T-cell (primary cell): ENCODE measurements around the gene PURB. TPM values are rescaled to one million over a fixed set of nuclear protein-coding genes. Genes with fewer than 3 reads are reported as not detected.
"Not testable (repeated sequence)": the region's sequence is repeated elsewhere in the genome, so short reads cannot be mapped to it uniquely, and the experiment has no call there.

ENCODE experiments used
- ATAC-seq, 4 experiments: fragments of 200-7000 bp in 3 of 4; fragments of 150-1000 bp in 1 of 4; cut with Tn5 transposase; replicated peaks in 1 of 4; 1 replicate in 3 of 4; 2 replicates in 1 of 4; pipeline ENCODE4 v1.10.0; 2021; ENCODE audit warnings: moderate library complexity in 3 of 4, mild to moderate bottlenecking in 2 of 4, moderate number of reproducible peaks in 1 of 4
- CTCF ChIA-PET, 2 donors: fragments of 300-600 bp; sonication (Branson Sonifier 250); formaldehyde crosslinking; loops; one replicate each; lab custom pipeline; 2022; ENCODE audit warnings: antibody characterized with exemption in 2 of 2; lab: Charles Lee
- POLR2A ChIA-PET, 2 donors: fragments of 300-600 bp; sonication (Branson Sonifier 250); formaldehyde crosslinking; loops; one replicate each; lab custom pipeline; 2022; ENCODE audit warnings: antibody characterized with exemption in 2 of 2; lab: Charles Lee
- DNase-seq, 35 experiments: peaks; one replicate each; pipeline versions ENCODE4 v3.0.0 to v3.0.0-alpha.2; 2013 to 2023
- H3K27ac ChIP-seq: one replicate; pipeline ENCODE4 v1.5.1; 2013; ENCODE audit warnings: low read length
- H3K27me3 ChIP-seq, 2 experiments: replicated peaks in 1 of 2; 1 replicate in 1 of 2; 2 replicates in 1 of 2; pipeline versions ENCODE4 v1.6.1 to v1.7.0; 2013; ENCODE audit warnings: low read length in 1 of 2, mixed read lengths in 1 of 2; ENCODE audit not compliant: control insufficient read depth in 2 of 2, insufficient read depth in 2 of 2; ENCODE audit errors: extremely low read depth in 1 of 2
- H3K36me3 ChIP-seq, 2 donors: 1 replicate in 1 of 2; 2 replicates in 1 of 2; pipeline versions ENCODE4 v1.6.1 to v1.7.0; 2013; ENCODE audit warnings: low read length in 1 of 2; ENCODE audit not compliant: control insufficient read depth in 2 of 2, insufficient read depth in 1 of 2; ENCODE audit errors: extremely low read depth in 1 of 2
- H3K4me1 ChIP-seq, 2 experiments: 1 replicate in 1 of 2; 2 replicates in 1 of 2; pipeline versions ENCODE4 v1.6.1 to v1.7.0; 2013; ENCODE audit warnings: low read length in 2 of 2, mixed read lengths in 1 of 2; ENCODE audit not compliant: insufficient read depth in 2 of 2, control insufficient read depth in 1 of 2; ENCODE audit errors: extremely low read depth in 1 of 2
- H3K4me3 ChIP-seq, 2 donors: 1 replicate in 1 of 2; 2 replicates in 1 of 2; pipeline versions ENCODE4 v1.5.1 to v1.7.0; 2013; ENCODE audit warnings: mild to moderate bottlenecking in 2 of 2, low read length in 1 of 2, moderate library complexity in 1 of 2; ENCODE audit not compliant: control insufficient read depth in 1 of 2; ENCODE audit errors: extremely low read depth in 1 of 2
- H3K9me3 ChIP-seq: 2 replicates; pipeline ENCODE4 v1.7.0; 2013
- H3K27ac Mint-ChIP-seq, 2 donors: one replicate each; pipeline ENCODE4 v1.8.0; 2020 to 2021; ENCODE audit warnings: mild to moderate bottlenecking in 2 of 2, mixed read lengths in 2 of 2
- H3K27me3 Mint-ChIP-seq, 2 donors: one replicate each; pipeline ENCODE4 v1.8.0; 2021 to 2022; ENCODE audit warnings: mixed read lengths in 2 of 2
- H3K36me3 Mint-ChIP-seq: one replicate; pipeline ENCODE4 v1.8.0; 2021; ENCODE audit warnings: mixed read lengths
- H3K4me1 Mint-ChIP-seq, 3 donors: one replicate each; pipeline ENCODE4 v1.8.0; 2020 to 2022; ENCODE audit warnings: mixed read lengths in 3 of 3, mild to moderate bottlenecking in 1 of 3
- H3K4me3 Mint-ChIP-seq, 3 donors: one replicate each; pipeline ENCODE4 v1.8.0; 2020 to 2022; ENCODE audit warnings: mild to moderate bottlenecking in 3 of 3, mixed read lengths in 3 of 3, moderate library complexity in 3 of 3
- H3K9me3 Mint-ChIP-seq, 3 donors: one replicate each; pipeline ENCODE4 v1.8.0; 2020 to 2022; ENCODE audit warnings: mixed read lengths in 3 of 3
- WGBS: methylation state at CpG from one replicate; pipeline ENCODE4 v1.1.5; 2013; ENCODE audit warnings: missing lambda C conversion rate; ENCODE audit not compliant: insufficient coverage; 5-methylcytosine and 5-hydroxymethylcytosine counted together
- total RNA-seq, 35 experiments: library from RNA in 6 of 35; stranded (reverse) in 6 of 35; fragments of 120-200 nt in 1 of 35; gene quantifications; one replicate each; pipeline versions ENCODE4 v1.2.1 to v1.2.4 and lab custom pipeline; 2013 to 2026

Gene PURB
- total RNA-seq, 5 donors from 2014 or later (not counting 1 experiment from before 2014, with no cell fraction given), result 19.5 to 29.8 (median 20.1) TPM

DNA sequence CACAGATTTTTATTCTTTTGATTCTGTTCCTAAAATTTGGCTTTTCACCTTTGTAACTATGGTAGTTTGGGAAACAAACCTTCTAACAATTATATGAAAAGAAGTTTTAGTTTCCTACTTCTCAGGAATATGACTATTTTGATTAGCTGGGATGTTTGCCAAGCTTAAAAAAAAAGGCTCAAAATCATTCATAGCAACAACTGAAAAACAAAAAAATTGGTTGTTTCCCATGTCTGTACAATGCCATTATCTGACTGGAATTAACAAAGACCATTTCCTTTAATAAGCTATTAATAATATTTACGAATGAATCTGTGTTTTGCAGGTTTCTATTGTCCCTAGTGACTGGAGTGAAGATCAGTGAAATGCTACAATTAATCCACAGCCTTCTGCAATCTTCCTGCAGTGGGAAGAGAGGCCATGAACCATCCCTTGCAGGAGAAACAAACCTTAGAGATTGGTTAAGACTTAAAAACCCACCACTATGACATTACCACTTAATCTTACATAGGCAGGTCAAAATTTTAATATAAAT, 4.2 kb downstream of the PURB start:
- Histone ChIP-seq H3K4me3 (no peak overlapping the region), H3K27me3 (no peaks in the 10 kb centered on the region), H3K9me3 (peaks cover 7% of the 10 kb centered on the region), H3K36me3 (peaks cover 0 to 4% of the 10 kb centered on the region in 2 donors), H3K27ac (peak overlapping the region; percentile 40), H3K4me1 (peaks cover 24 to 38% of the 10 kb centered on the region in 2 experiments)
- Mint-ChIP-seq H3K4me3 (peak overlapping the region; percentile 21 to 59 (median 52)), H3K9me3 (peaks cover 0 to 5% (median 3%) of the 10 kb centered on the region in 3 donors), H3K36me3 (peaks cover 24% of the 10 kb centered on the region), H3K27ac (no peak overlapping the region), H3K4me1 (peaks cover 37 to 61% (median 52%) of the 10 kb centered on the region in 3 donors), H3K27me3 (peaks cover 0 to 1% of the 10 kb centered on the region in 2 donors)
- no peak for DNase-seq
- POLR2A ChIA-PET, result interaction anchor here (0.5 to 1.3 kb wide), 8 partner anchors 10 to 1947 kb away, joined by 3 to 5 read pairs (median 4); no protein-coding TSS in a partner anchor
- CTCF ChIA-PET, result interaction anchor here (0.5 to 2.3 kb wide), 7 partner anchors 16 to 864 kb away, joined by 3 to 16 read pairs (median 3); partner anchors contain the start of gene H2AZ2 (in 1 of the 2)
- no peak for ATAC-seq
- WGBS, result no CpG with 5 or more reads among the region's 1 CpG

GRCh38 chr7:44880317-44881018, 4.9 kb downstream of the PURB start:
- Histone ChIP-seq H3K4me3 (no peak overlapping the region), H3K36me3 (peaks cover 0 to 4% of the 10 kb centered on the region in 2 donors), H3K27ac (peak overlapping the region; percentile 40), H3K4me1 (peaks cover 19 to 36% of the 10 kb centered on the region in 2 experiments), H3K9me3 (peaks cover 7% of the 10 kb centered on the region), H3K27me3 (no peaks in the 10 kb centered on the region)
- CTCF ChIA-PET, result interaction anchor here in 1 of 2 donors (0.5 to 2.3 kb wide), 5 partner anchors 18 to 128 kb away, joined by 3 to 16 read pairs (median 3); partner anchors contain the start of gene H2AZ2
- DNase-seq, result peak in 1 of 35 experiments; percentile 23
- no peak for ATAC-seq
- no CpG with 5 or more reads among the region's 4 CpGs for WGBS
- Mint-ChIP-seq H3K27ac (peak overlapping the region in 1 of 2 donors; percentile 7), H3K9me3 (peaks cover 0 to 5% (median 3%) of the 10 kb centered on the region in 3 donors), H3K36me3 (peaks cover 24% of the 10 kb centered on the region), H3K4me3 (peak overlapping the region in 2 of 3 donors; percentile 52 to 59), H3K27me3 (no peaks in the 10 kb centered on the region), H3K4me1 (peaks cover 31 to 56% (median 48%) of the 10 kb centered on the region in 3 donors)
- POLR2A ChIA-PET, result interaction anchor here (0.6 to 1.3 kb wide), 3 partner anchors 23 to 1946 kb away, joined by 3 to 5 read pairs (median 3); no protein-coding TSS in a partner anchor

DNA sequence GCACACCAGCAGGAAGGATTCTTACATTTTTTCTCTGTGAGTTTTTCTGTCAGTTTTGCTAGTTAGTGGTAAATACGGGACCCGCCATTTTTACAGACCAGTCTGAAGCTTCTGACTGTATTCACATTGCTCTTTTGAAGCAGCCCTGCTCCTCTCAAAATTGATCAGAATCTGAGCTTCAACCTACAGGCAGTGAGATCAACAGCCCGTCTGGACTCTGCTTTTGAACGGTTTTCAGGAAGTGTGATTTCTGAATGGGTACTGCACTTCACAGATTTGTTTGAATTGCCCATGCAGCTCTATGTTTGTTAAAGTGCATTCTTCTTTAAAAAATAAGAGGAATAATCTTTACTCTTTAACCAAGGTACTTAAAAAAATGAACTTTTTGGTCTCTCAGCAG, 8.9 kb downstream of the PURB start:
- Mint-ChIP-seq H3K27ac (peak overlapping the region in 1 of 2 donors; percentile 64), H3K4me3 (no peak overlapping the region), H3K4me1 (peaks cover 20 to 32% (median 26%) of the 10 kb centered on the region in 3 donors), H3K36me3 (peaks cover 13% of the 10 kb centered on the region), H3K27me3 (no peaks in the 10 kb centered on the region), H3K9me3 (peaks cover 0 to 3% (median 2%) of the 10 kb centered on the region in 3 donors)
- H3K9me3 ChIP-seq, result no peaks in the 10 kb centered on the region
- ATAC-seq, result no peak
- peaks cover 0 to 14% of the 10 kb centered on the region in 2 experiments for H3K4me1 ChIP-seq
- no peak overlapping the region for H3K27ac ChIP-seq
- H3K27me3 ChIP-seq, result no peaks in the 10 kb centered on the region
- no peak overlapping the region for H3K4me3 ChIP-seq
- no CpG with 5 or more reads among the region's 4 CpGs for WGBS
- ChIA-PET CTCF (no interaction called here), POLR2A (no interaction called here)
- DNase-seq, result no peak
- no peaks in the 10 kb centered on the region for H3K36me3 ChIP-seq

- POLR2A ChIA-PET, result interaction anchor here in 1 of 2 donors (0.5 kb wide), 1 partner anchor 16 kb away, joined by 5 read pairs; no protein-coding TSS in a partner anchor
These were observed 10.1 kb downstream of the PURB start for GRCh38 chr7:44875241-44875640.

GRCh38 chr7:44872787-44873186, 12.5 kb downstream of the PURB start:
- no peak overlapping the region for H3K27ac Mint-ChIP-seq
- POLR2A ChIA-PET, result no interaction called here
- no peak overlapping the region for H3K4me3 Mint-ChIP-seq
- no peak for DNase-seq
- H3K9me3 Mint-ChIP-seq, result no peaks in the 10 kb centered on the region
- H3K36me3 ChIP-seq, result no peaks in the 10 kb centered on the region
- no peak overlapping the region for H3K4me3 ChIP-seq
- H3K9me3 ChIP-seq, result no peaks in the 10 kb centered on the region
- CTCF ChIA-PET, result no interaction called here
- H3K36me3 Mint-ChIP-seq, result peaks cover 6% of the 10 kb centered on the region
- peaks cover 0 to 4% of the 10 kb centered on the region in 2 experiments for H3K27me3 ChIP-seq
- ATAC-seq, result no peak
- H3K4me1 ChIP-seq, result no peaks in the 10 kb centered on the region
- no peak overlapping the region for H3K27ac ChIP-seq
- peaks cover 0 to 8% (median 2%) of the 10 kb centered on the region in 3 donors for H3K4me1 Mint-ChIP-seq
- no peaks in the 10 kb centered on the region for H3K27me3 Mint-ChIP-seq
- WGBS, result no CpG with 5 or more reads among the region's 1 CpG

More at GRCh38 chr7:44875241-44875640, 10.1 kb downstream of the PURB start:
- CTCF ChIA-PET, result interaction anchor here (0.9 to 1.0 kb wide), 2 partner anchors 12 to 18 kb away, joined by 3 to 6 read pairs; no protein-coding TSS in a partner anchor
- no peak overlapping the region for H3K27ac ChIP-seq
- Mint-ChIP-seq H3K4me3 (no peak overlapping the region), H3K9me3 (peaks cover 0 to 2% (median 0%) of the 10 kb centered on the region in 3 donors), H3K36me3 (peaks cover 9% of the 10 kb centered on the region), H3K4me1 (peaks cover 8 to 20% (median 15%) of the 10 kb centered on the region in 3 donors), H3K27ac (no peak overlapping the region), H3K27me3 (no peaks in the 10 kb centered on the region)
- H3K27me3 ChIP-seq, result no peaks in the 10 kb centered on the region
- H3K9me3 ChIP-seq, result no peaks in the 10 kb centered on the region
- DNase-seq, result no peak
- 89% methylated on average over 4 of the region's 11 CpGs for WGBS
- no peak overlapping the region for H3K4me3 ChIP-seq
- no peaks in the 10 kb centered on the region for H3K36me3 ChIP-seq
- peaks cover 0 to 6% of the 10 kb centered on the region in 2 experiments for H3K4me1 ChIP-seq
- ATAC-seq, result no peak

DNA sequence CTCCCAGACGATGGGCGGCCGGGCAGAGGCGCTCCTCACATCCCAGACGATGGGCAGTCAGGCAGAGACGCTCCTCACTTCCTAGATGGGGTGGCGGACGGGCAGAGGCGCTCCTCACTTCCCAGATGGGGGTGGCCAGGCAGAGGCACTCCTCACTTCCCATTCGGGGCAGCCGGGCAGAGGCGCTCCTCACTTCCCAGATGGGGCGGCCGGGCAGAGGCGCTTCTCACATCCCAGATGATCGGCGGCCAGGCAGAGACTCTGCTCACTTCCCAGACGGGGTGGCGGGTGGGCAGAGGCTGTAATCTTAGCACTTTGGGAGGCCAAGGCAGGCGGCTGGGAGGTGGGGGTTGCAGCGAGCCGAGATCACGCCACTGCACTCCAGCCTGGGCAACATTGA, 13.4 kb downstream of the PURB start:
- H3K4me1 ChIP-seq, H3K27me3 ChIP-seq, H3K27ac Mint-ChIP-seq, H3K9me3 ChIP-seq, H3K9me3 Mint-ChIP-seq, POLR2A ChIA-PET, H3K4me3 ChIP-seq, H3K36me3 Mint-ChIP-seq, ATAC-seq, H3K27me3 Mint-ChIP-seq, DNase-seq, H3K27ac ChIP-seq, H3K4me3 Mint-ChIP-seq, H3K36me3 ChIP-seq, CTCF ChIA-PET, H3K4me1 Mint-ChIP-seq: not testable (repeated sequence)
- WGBS, result 94% methylated on average over 19 of the region's 23 CpGs
